Epithelial cell of esophagus (primary cell): Measurements from ENCODE around the gene DOCK3.

ENCODE experiments used
- DNase-seq: peaks from one replicate; pipeline ENCODE4 v3.0.0; 2010; ENCODE audit warnings: low read depth
- H3K4me3 ChIP-seq: 2 replicates; pipeline ENCODE4 v1.5.1; 2011; ENCODE audit warnings: mild to moderate bottlenecking, low read length, control low read depth
- CTCF ChIP-seq: IDR thresholded peaks from 2 replicates; pipeline ENCODE4 v1.5.1; 2011; ENCODE audit warnings: low read depth, mild to moderate bottlenecking, low read length, control low read depth, inconsistent platforms; ENCODE audit not compliant: insufficient read depth; ENCODE audit errors: missing control alignments

DOCK3 gene

DNA sequence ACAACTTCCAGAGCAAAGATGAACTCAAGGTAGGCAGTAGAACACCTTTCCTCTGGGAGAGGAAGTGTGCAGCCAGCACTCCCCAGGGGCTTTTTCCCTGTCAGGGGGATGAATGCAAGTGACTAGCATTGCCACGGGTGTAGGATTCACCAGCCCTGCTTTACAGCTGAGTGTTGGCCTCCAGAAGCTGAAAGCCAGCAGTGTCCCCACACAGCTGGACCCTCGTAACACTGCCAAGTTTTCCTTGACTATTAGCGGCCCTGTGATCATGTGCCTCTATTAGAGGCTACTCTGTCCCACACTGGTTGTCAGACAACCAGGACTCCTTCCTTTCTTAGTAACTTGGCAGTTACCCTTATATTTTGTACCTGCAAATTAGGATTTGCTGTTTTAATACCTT is 605.4 kb downstream of the DOCK3 start:
- no peak for DNase-seq
- TF ChIP-seq CTCF: no peak
- H3K4me3 ChIP-seq: no peak overlapping the region

GRCh38 chr3:51282931-51283330 is 608.2 kb downstream of the DOCK3 start:
- no peak for TF ChIP-seq CTCF
- DNase-seq: peak; percentile 61
- no peak overlapping the region for H3K4me3 ChIP-seq

DNA sequence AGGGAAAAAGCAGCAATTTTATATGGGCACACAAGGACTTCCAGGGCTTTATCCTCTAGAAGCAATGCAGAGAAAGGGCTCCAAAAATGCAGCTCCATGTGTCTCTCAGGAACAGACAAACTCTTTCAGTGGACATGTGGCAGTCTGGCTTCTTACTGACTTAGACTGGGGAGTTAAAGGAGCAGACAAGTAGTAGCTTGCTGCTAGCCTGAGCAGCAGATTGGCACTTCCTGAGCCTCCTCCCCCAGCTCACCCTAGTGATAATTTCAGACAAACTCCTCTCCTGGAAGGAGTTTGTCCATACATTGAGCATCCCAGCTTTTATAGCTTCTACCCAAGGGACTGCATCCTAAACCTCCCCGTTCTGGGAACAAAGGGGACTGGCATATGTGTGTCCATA is 608.7 kb downstream of the DOCK3 start:
- no peak overlapping the region for H3K4me3 ChIP-seq
- DNase-seq: peak; percentile 83
- TF ChIP-seq CTCF: no peak

DNA sequence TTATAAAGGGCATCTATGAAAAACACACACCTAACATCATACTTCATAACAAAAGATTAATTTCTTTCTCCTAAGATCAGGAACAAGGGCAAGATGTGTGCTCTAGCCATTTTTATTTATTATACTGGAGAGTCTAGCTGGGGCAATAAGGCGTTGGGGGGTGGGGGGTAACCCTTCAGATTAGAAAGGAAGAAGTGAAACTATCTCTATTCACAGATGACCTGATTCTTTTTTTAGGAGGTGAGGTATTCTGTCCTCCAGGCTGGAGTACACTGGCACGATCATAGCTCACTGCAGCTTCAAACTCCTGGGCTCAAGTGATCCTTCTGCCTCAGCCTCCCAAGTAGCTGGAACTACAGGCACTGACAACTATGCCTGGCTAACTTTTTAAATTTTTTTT is 620.9 kb downstream of the DOCK3 start:
- no peak for TF ChIP-seq CTCF
- H3K4me3 ChIP-seq: no peak overlapping the region
- no peak for DNase-seq

- DNase-seq: no peak
- H3K4me3 ChIP-seq: no peak overlapping the region
- TF ChIP-seq CTCF: no peak
Measured at GRCh38 chr3:51297333-51297732, 622.6 kb downstream of the DOCK3 start.

- TF ChIP-seq CTCF: no peak
- DNase-seq: no peak
- no peak overlapping the region for H3K4me3 ChIP-seq
Measured at GRCh38 chr3:51304230-51304629, 629.5 kb downstream of the DOCK3 start.

DNA sequence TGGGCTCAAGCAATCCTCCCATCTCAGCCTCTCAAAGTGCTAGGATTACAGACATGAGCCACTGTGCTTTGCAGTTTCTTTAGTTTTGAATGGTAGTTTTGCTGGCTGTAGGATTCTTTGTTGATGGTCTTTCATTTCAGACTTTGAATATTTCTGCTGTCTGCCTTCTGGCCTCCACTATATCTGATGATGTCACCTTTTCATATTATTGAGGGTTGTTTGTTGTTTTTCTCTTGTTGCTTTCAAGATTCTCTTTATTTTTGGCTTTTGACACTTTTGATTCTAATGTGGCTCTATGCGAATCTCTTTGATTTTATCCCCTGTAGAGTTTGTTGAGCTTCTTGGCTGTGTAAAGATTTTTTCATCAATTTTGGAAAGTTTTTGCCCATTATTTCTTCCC is 631.4 kb downstream of the DOCK3 start:
- no peak for DNase-seq
- H3K4me3 ChIP-seq: no peak overlapping the region
- TF ChIP-seq CTCF: no peak
